HG03565 (cell line): Measurements from ENCODE around the gene CTDSP1.

Experiments used
- ATAC-seq: cut with Tn5 transposase; IDR thresholded peaks from one replicate; pipeline ENCODE4 v1.9.1; 2021; ENCODE audit warnings: mild to moderate bottlenecking, moderate library complexity; ENCODE audit not compliant: unreplicated experiment

The CTDSP1 gene, protein sequence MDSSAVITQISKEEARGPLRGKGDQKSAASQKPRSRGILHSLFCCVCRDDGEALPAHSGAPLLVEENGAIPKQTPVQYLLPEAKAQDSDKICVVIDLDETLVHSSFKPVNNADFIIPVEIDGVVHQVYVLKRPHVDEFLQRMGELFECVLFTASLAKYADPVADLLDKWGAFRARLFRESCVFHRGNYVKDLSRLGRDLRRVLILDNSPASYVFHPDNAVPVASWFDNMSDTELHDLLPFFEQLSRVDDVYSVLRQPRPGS

DNA sequence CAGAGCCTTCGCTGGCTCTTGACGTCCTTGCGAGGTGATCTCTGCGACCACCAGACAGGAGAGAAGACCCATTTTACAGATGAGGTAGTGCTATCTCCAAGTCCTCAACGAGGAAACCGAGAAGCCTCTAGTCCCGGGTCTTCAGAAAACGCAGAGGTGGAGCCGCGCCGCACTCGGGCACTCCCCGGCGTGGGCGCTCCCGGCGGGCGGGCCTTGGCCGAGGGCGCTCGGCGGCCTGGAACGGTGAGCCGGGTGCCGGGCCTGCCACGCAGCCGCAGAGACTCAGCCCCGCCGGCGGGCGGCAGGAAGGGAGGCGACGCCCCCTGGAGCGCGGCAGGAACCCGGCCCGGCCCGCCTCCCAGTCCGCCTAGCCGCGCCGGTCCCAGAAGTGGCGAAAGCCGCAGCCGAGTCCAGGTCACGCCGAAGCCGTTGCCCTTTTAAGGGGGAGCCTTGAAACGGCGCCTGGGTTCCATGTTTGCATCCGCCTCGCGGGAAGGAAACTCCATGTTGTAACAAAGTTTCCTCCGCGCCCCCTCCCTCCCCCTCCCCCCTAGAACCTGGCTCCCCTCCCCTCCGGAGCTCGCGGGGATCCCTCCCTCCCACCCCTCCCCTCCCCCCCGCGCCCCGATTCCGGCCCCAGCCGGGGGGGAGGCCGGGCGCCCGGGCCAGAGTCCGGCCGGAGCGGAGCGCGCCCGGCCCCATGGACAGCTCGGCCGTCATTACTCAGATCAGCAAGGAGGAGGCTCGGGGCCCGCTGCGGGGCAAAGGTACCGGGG lies at the start of gene CTDSP1:
Gene CTDSP1, plus strand, starts transcription at position 478 of the 776 bp plus-strand sequence. Its CDS starts 223 bp downstream, at position 701.
- ATAC-seq, result peak; percentile 33

DNA sequence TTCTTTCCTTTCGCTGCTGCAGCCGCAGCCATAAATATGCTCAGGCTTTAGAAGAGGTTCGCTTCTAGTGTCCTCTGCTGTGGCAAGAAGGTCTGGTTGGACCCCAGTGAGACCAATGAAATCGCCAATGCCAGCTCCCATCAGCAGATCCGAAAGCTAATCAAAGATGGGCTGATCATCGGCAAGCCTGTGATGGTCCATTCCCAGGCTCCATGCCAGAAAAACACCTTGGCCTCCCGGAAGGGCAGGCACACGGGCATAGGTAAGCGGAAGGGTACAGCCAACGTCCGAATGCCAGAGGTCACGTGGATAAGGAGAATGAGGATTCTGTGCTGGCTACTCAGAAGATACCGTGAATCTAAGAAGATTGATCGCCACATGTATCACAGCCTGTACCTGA lies 45.6 kb upstream of the CTDSP1 start:
- no peak for ATAC-seq

DNA sequence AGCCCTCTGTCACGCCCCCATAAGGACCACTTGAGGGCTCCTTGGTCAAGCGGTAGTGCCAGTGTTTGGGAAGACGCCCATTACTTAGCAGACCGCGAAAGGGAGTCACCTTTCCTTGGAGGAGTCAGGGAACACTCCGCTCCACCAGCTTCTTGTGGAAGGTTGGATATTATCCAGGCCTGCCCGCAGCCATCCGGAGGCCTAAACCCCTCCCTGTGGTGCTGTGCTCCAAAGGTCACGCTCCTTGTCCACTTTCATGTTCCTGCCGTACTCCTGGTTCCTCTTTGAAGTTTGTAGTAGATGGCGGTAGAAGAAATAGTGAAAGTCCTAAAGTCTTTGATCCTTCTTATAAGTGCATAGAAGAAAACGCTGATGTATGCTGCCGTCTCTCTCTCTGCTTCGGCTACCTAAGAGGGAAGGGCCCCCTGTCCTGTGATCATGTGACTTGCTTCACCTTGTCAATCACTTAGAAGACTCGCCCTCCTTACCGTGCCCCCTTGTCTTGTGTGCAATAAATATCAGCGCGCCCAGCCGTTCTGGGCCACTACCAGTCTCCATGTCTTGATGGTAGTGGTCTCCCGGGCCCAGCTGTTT lies 44.7 kb upstream of the CTDSP1 start:
- ATAC-seq, result no peak

DNA sequence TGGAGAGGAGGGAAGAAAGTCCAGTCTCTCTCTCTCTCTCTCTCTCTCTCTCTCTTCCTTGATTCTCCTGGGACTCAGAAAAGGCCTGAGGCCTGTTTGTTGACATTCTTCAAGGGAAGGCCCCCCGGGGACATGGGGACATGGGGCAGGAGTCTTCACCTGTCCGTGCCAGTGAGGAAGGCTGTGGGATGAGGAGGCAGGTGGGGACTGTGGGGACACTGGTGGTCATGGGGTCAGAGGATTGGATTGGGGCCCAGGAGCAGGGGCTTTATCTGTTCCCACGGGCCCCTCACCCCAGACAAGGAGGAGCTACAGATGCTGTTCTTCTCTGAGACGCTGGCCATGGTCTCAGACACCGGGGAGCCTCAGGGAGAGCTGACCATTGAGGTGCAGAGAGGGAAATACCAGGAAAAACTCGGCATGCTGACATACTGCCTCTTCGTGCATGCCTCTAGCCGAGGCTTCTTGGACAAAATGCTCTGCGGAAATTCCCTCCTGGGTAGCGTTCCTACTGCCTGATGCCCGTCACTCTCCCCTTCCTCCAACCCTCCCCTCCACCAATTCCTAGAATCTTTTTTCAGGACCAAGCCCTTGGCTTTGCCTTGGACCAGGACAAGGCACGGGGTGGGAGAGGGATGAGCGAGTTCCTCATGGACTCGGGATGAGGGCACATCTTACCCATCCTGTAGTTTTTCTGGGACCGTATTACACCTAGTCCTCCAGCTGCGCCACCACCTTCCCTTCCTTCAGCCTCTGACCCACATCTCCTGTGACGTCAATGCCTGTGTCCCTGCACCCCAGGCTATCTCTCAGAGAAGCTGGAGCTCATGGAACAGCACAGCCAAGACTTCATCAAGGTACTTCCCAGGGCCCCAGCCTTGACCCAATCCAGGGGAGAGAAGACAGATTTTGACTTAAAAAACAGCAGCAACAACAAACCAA lies 42.2 kb upstream of the CTDSP1 start:
- no peak for ATAC-seq

DNA sequence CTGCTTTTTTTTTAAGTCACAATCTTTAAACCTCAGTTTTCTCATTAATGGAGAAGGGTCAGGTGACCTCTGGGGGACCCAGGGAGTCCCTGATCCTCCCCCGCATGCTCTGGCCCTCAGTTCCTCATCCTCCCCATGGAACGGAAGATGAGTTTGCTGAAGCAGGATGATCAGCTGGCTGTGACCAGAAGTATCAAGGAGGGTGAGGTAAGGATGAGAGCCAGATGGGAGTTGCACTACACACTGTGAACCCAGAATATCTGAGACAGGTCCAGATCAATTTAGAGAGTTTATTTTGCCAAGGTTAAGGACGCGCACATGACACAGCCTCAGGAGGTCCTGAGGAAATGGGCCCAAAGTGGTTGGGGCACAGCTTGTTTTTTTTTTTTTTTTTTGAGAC lies 39.2 kb upstream of the CTDSP1 start:
- ATAC-seq, result no peak

DNA sequence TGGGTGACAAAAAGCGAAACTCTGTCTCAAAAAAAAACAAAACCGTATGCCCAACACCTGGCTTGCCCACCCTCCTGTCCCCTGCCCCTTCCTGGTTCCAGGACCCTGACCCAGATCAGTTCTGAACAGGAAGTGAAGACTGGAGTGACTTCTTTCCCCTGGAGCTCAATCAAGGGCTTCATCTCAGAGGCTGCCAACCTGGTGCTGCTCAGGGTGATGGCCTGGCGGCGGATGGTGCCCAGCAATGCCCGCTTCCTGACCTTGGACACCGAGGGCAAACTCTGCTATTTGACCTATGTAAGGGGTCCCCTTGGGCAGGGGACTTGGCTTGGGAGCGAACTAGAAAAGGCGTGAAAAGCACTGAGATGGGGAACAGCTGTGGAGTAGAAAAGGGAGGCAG lies 37.1 kb upstream of the CTDSP1 start:
- ATAC-seq, result no peak

DNA sequence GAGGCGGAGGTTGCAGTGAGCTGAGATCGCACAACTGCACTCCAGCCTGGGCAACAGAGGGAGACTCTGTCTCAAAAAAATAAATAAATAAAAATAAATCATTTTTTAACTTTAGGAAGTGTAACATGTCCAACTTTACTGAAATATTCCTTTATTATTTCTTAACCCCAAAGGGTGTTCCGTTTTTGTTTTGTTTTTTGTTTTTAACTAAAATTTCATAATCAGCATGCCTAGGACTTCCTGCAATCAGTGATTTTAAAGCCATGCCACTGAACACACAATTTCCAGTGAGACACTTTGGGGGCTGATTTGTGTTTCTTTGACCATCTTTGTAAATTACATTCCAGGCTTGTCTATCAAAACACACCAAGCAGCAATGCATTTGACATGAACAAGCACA lies 35.9 kb upstream of the CTDSP1 start:
- ATAC-seq, result no peak

DNA sequence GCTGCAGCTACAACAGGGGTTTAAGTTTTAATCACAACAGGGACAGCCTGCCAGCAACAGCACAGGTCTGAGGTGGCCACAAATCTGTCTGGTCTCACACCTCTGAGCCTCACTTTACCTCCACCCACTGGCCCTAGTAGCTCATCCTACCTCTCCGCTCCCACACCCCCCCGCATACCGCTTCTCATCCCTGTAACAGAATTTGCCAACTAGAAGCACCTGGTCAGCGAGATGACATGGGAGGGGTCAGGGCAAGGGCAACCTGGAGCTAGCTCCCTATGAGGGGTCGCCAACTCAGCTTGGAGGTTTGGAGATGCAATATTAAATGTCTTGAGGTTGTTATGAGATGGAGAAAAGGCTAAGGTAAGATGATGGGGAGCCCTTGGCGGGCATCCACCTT lies 35.5 kb upstream of the CTDSP1 start:
- no peak for ATAC-seq

DNA sequence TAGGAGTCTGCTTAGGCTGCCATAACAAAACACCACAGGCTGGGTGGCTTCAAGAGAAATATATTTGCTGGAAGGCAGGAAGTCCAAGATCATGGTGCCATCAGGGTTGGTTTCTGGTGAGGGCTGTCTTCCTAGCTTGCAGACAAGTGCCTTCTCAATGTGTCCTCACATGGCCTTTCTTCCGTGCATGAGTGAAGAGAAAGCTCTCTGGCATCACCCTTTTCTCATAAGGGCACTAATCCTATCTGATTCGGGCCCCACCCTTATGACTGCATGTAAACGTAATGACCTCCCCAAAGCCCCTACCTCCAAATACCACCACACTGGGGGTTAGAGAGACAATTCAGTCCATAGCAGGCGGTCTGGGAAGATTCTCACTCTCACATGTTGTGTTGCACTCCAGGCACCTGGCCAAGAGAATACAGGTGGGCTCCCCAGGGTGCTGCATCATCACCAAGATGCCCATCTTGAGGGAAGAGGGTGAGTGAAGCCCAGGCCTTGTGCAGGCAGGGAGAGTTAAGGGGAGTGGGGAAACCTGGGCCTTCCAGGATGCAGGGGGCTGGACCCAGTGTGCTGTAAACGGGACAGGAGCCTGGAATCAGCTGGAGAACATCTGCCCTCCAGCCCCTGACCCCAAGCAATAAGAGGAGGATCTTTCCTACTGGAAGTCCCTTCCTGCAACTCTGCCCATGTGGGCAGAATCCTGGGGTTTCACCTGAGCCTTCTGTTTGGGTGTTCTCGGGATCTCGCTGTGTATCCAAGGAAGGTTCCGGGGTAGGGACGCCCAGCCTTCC lies 32.9 kb upstream of the CTDSP1 start:
- ATAC-seq, result no peak

DNA sequence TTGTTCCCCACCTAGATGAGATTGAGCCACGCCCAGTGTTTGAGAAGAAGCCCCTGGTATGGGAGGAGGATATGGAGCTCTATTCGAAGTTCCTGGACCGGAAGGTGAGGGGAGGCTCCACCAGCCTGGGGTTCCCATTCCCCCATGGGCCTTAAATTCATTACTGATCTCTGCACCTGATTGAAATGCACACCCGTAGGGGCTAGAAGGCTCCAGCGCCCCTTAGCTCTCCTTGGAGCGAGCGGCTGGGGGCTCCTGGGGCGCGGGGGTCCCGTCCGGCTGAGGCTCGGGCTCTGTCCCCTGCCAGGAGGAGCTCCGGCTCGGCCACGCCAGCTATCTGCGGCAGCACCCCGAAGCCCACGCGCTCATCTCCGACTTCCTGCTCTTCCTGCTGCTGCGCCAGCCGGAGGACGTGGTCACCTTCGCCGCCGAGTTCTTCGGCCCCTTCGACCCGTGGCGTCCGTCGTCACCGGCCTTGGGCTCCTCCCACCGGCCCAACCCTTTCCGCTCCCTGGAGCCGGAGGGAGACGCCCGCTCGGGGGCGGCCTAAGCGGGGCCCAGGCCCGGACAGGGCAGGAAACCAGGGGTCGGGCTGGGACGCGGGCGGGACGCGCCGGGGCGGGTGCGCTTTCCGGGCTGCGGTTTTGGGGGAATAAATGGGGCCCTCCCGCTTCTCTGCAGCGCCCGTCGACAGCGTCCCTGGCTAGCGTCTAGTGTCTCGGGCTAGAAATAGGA lies 32.1 kb upstream of the CTDSP1 start:
- ATAC-seq, result peak; percentile 84

DNA sequence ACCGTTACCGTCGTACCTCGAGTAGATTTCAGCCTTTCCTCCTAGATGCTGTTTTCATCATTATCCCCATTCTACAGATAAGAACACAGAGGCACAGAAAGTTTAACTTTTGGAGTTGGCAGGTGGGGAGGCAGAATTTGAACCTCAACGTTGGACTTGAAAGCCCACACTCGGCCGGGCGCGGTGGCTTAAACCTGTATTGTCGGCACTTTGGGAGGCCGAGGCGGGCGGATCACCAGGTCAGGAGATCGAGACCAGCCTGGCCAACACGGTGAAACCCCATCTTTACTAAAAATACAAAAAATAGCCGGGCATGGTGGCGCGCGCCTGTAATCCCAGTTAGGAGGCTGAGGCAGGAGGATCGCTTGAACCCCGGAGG lies 31.5 kb upstream of the CTDSP1 start:
- no peak for ATAC-seq

DNA sequence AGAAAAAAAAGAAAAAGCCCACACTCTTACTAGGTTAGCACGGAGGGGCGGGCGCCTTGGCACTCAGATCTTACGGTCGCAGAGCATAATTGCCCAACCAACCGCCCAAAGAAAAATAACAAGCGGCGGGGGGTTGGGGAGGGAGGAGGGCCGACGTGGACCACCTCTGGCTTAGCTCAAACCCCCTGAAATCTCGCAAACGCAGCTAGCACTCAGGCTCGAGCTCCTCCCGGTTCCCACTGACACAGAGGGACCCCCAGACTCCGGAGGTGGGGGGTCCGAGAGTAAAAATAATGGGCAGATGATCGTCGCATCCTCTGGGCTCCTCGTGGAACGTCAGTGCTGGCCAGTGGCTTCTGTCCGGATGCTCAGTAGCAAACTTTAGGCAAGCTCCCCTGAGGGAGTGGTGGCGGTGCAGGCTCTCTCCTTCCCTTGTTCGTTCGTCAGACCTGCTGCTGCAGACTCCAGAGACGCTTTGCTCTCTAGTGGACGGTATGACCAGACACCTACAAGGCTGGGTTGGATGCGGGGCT lies 31.0 kb upstream of the CTDSP1 start:
- no peak for ATAC-seq

DNA sequence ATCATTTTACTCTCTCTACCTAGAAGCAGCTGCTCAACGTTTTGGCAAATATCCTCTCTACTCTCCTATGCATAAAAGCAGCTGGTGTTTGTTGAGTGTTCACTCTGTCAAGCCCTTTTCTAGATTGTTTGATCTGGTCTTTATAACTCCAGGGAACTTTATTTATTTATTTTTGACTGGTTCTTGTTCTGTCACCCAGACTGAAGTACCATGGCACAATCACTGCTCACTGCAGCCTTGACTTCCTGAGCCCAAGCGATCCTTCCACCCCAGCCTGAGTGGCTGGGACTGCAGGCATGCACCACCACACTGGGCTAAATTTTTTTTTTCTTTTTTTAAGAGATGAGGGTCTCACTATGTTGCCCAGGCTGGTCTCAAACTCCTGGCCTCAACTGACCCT lies 30.3 kb upstream of the CTDSP1 start:
- ATAC-seq, result no peak

DNA sequence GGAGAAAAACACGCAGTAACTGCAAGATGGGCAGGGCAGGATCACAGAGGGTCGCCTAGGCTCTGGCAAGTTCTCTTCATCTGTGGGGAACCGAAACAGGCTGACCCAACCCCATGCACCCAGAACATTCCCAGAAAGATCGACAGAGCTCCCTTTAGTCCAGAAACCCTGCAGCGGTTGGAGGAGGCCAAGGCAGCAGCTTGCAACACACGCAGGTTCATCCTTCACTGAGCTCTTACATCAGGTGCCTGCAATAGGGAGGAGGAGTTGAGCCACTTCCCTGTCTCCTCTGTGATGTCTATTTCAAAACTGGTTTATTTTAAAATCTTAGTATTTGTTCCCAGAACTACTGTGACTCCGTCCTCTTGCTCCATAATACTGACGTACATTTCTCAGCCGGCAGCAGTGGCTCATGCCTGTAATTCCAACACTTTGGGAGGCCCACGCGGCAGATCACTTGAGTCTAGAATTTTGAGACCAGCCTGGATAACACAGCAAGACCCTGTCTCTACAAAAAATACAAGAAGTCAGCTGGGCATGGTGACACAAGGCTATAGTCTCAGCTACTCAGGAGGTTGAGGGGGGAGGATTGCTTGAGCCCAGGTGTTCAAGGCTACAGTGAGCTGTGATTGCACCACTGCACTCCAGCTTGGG lies 29.1 kb upstream of the CTDSP1 start:
- no peak for ATAC-seq

DNA sequence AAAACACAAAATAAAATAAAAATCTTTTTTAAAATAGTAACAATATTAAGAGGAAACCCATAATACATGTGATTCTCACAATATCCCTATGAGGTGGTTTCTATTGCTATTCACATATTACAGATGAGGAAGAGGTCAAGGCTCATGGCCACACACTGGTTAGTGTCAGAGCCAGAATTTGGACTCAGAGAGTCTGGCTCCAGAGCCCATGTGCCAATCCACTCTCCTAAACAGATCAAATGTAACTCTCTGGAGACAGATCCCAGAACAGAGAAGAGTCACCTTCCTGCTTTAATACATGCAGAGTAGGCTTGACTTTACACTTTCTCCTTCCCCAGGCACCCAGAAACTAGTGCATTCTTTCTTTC lies 27.7 kb upstream of the CTDSP1 start:
- no peak for ATAC-seq

DNA sequence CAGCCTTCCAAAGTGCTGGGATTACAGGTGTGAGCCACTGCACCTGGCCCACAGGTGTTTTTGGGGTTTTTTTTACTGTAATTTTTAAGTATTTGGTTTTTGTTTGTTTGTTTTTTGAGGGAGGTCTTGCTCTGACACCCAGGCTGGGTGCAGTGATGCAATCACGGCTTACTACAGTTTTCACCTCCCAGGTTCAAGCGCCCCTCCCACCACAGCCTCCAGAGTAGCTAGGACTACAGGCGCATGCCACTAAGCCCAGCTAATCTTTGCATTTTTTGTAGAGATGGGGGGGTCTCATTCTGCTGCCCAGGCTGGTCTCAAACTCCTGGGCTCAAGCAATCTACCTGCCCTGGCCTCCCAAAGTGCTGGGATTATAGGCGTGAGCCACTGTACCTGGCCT lies 24.9 kb upstream of the CTDSP1 start:
- ATAC-seq, result no peak

DNA sequence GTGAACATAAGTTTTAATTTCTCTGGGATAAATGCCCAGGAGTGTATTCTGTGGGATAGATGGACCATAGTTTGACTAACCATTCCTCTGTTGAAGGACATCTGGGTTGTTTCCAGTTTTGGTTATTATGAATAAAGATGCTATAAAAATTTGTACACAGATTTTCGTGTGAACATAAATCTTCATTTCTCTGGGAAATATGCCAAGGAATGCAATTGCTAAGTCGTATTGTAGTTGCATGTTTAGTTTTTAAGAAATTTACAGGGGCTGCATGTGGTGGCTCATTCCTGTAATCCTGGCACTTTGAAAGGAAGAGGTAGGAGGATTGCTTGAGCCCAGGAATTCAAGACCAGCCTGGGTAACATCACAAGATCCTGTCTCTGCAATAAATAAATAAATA lies 24.5 kb upstream of the CTDSP1 start:
- no peak for ATAC-seq

DNA sequence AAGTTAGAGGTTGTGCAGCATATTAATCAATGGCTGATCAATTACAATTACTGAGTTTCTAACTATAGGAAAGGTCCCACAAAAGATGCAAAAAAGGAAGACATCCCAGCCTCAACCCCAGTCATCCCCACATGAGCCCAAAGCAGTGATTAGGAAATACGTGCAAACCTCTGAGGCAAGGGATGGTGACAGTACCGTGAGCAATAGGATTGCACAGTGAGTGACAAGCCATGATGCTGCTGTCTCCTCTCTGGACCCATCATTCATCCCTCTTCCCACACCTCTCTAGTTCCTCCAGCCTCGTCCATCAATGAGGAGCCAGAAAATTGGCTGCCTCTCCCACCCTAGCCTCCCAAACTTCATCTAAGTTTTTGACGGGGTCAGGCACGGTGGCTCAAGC lies 21.6 kb upstream of the CTDSP1 start:
- ATAC-seq, result no peak

DNA sequence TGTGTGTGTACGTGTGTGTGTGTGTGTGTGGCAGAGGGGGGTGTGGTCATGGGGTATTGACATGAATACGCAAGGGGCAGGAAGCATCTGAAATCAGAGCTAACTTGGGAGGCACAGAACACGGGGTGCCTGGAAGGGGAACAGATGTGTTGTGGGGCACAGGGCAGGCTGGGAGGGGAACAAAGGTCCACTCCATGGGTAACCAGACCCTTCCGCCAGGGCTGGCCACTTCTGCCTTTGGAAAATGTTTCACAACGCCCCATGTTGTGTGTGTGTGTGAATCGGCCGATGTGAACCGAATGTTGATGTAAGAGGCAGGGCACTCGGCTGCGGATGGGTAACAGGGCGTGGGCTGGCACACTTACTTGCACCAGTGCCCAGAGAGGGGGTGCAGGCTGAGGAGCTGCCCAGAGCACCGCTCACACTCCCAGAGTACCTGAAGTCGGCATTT lies 17.7 kb upstream of the CTDSP1 start, which contains the start of gene SLC11A1:
Gene SLC11A1, plus strand, starts transcription at position 358 of the 451 bp plus-strand sequence. CDS start 96 bp downstream, outside the sequence.
- no peak for ATAC-seq
